BLaER1 treated with 17β-estradiol and CSF1 and Interleukin-3, amounts not matched to agents 10 nM and 100 nM (cell line): ENCODE results near the gene PRC1.
A peak's percentile ranks its signal among the peaks of the same experiment; 100 is the strongest.

Experiments
- H3K27ac ChIP-seq, 11 experiments: shearing (Covaris generic); formaldehyde crosslinking; 2 replicates each; pipeline ENCODE4 v1.8.1; 2022
- H3K27me3 ChIP-seq, 11 experiments: shearing (Covaris generic); formaldehyde crosslinking; 2 replicates each; pipeline ENCODE4 v1.8.1; 2022
- H3K36me3 ChIP-seq, 11 experiments: shearing (Covaris generic); formaldehyde crosslinking; 2 replicates each; pipeline ENCODE4 v1.8.1; 2022
- H3K4me1 ChIP-seq, 10 experiments: shearing (Covaris generic); formaldehyde crosslinking; 2 replicates each; pipeline ENCODE4 v1.8.1; 2022
- H3K4me2 ChIP-seq, 11 experiments: shearing (Covaris generic); formaldehyde crosslinking; 2 replicates each; pipeline ENCODE4 v1.8.1; 2022
- H3K4me3 ChIP-seq, 10 experiments: shearing (Covaris generic); formaldehyde crosslinking; 2 replicates each; pipeline ENCODE4 v1.8.1; 2022
- H3K9ac ChIP-seq, 11 experiments: shearing (Covaris generic); formaldehyde crosslinking; 2 replicates each; pipeline ENCODE4 v1.8.1; 2022
- H3K9me3 ChIP-seq, 11 experiments: shearing (Covaris generic); formaldehyde crosslinking; replicated peaks in 1 of 11; 2 replicates each; pipeline ENCODE4 v1.8.1; 2022
- H4K20me1 ChIP-seq, 11 experiments: shearing (Covaris generic); formaldehyde crosslinking; 2 replicates each; pipeline ENCODE4 v1.8.1; 2022
- Cebpa-rat ChIP-seq, 11 experiments: shearing (Covaris generic); IDR thresholded peaks; 2 replicates each; pipeline ENCODE4 v1.8.1; 2022

The PRC1 gene

GRCh38 chr15:90962021-90962420 lies 32.3 kb downstream of the PRC1 start:
- peaks cover 8 to 38% (median 31%) of the 10 kb centered on the region in 10 experiments; a peak in 18 of 20 replicates for H3K4me1 ChIP-seq
- H3K27me3 ChIP-seq: no peaks in the 10 kb centered on the region
- H3K36me3 ChIP-seq: peaks cover 45 to 86% (median 81%) of the 10 kb centered on the region in 11 experiments
- H3K9me3 ChIP-seq: no peaks in the 10 kb centered on the region
- no peak for TF ChIP-seq Cebpa-rat (IDR thresholded peaks at IDR 0.05)
- no peak overlapping the region for H3K9ac ChIP-seq
- peaks cover 0 to 50% (median 14%) of the 10 kb centered on the region in 11 experiments; a peak in 11 of 22 replicates for H4K20me1 ChIP-seq
- no peak overlapping the region for H3K4me2 ChIP-seq
- H3K27ac ChIP-seq: no peak overlapping the region
- H3K4me3 ChIP-seq: no peak overlapping the region

- Histone ChIP-seq H4K20me1 (peaks cover 0 to 40% (median 14%) of the 10 kb centered on the region in 11 experiments; a peak in 11 of 22 replicates), H3K4me3 (no peak overlapping the region), H3K27me3 (no peaks in the 10 kb centered on the region), H3K4me2 (peak overlapping the region; percentile 23 to 71 (median 53); a peak in 20 of 22 replicates), H3K9ac (peak overlapping the region in 8 of 11 experiments; percentile 20 to 64 (median 40); a peak in 13 of 22 replicates), H3K4me1 (peaks cover 21 to 51% (median 43%) of the 10 kb centered on the region in 10 experiments), H3K27ac (peak overlapping the region in 2 of 11 experiments; percentile 6 to 23; a peak in 1 of 22 replicates), H3K9me3 (no peaks in the 10 kb centered on the region), H3K36me3 (peaks cover 34 to 73% (median 66%) of the 10 kb centered on the region in 11 experiments)
- TF ChIP-seq Cebpa-rat (IDR thresholded peaks at IDR 0.05): no peak
These were observed 33.8 kb downstream of the PRC1 start for GRCh38 chr15:90960298-90961091.

GRCh38 chr15:90959894-90960293 lies 34.4 kb downstream of the PRC1 start:
- Histone ChIP-seq H3K9ac (peak overlapping the region in 4 of 11 experiments; percentile 20 to 41 (median 26); a peak in 5 of 22 replicates), H3K27me3 (no peaks in the 10 kb centered on the region), H3K4me1 (peaks cover 24 to 55% (median 47%) of the 10 kb centered on the region in 10 experiments), H3K4me3 (no peak overlapping the region), H4K20me1 (peaks cover 0 to 40% (median 14%) of the 10 kb centered on the region in 11 experiments; a peak in 11 of 22 replicates), H3K27ac (no peak overlapping the region), H3K36me3 (peaks cover 34 to 67% (median 60%) of the 10 kb centered on the region in 11 experiments), H3K9me3 (no peaks in the 10 kb centered on the region), H3K4me2 (peak overlapping the region in 9 of 11 experiments; percentile 40 to 71 (median 55); a peak in 15 of 22 replicates)
- no peak for TF ChIP-seq Cebpa-rat (IDR thresholded peaks at IDR 0.05)

GRCh38 chr15:90959028-90959595 lies 35.2 kb downstream of the PRC1 start:
- H3K27me3 ChIP-seq: no peaks in the 10 kb centered on the region
- no peak overlapping the region for H3K27ac ChIP-seq
- H3K9ac ChIP-seq: peak overlapping the region in 4 of 11 experiments; percentile 1 to 27 (median 26); a peak in 4 of 22 replicates
- peaks cover 34 to 64% (median 55%) of the 10 kb centered on the region in 11 experiments for H3K36me3 ChIP-seq
- peaks cover 29 to 59% (median 49%) of the 10 kb centered on the region in 10 experiments for H3K4me1 ChIP-seq
- no peak for TF ChIP-seq Cebpa-rat (IDR thresholded peaks at IDR 0.05)
- peaks cover 0 to 40% (median 14%) of the 10 kb centered on the region in 11 experiments; a peak in 11 of 22 replicates for H4K20me1 ChIP-seq
- 0 out of 22 replicates have a peak overlapping the region, but pooled peaks of 1 of the 11 experiments have one; percentile 71 for H3K4me2 ChIP-seq
- no peak overlapping the region for H3K4me3 ChIP-seq
- H3K9me3 ChIP-seq: no peaks in the 10 kb centered on the region

- H3K4me2 ChIP-seq: peak overlapping the region in 3 of 11 experiments; percentile 94 to 96 (median 95); a peak in 2 of 22 replicates
- H3K9me3 ChIP-seq: no peaks in the 10 kb centered on the region
- H3K9ac ChIP-seq: peak overlapping the region in 1 of 11 experiments; percentile 25; a peak in 2 of 22 replicates
- H3K27me3 ChIP-seq: no peaks in the 10 kb centered on the region
- no peak overlapping the region for H3K27ac ChIP-seq
- H4K20me1 ChIP-seq: peaks cover 0 to 40% (median 14%) of the 10 kb centered on the region in 11 experiments; a peak in 11 of 22 replicates
- no peak for TF ChIP-seq Cebpa-rat (IDR thresholded peaks at IDR 0.05)
- H3K4me3 ChIP-seq: no peak overlapping the region
- H3K4me1 ChIP-seq: peaks cover 29 to 63% (median 49%) of the 10 kb centered on the region in 10 experiments
- peaks cover 37 to 64% (median 55%) of the 10 kb centered on the region in 11 experiments for H3K36me3 ChIP-seq
These were observed 36.5 kb downstream of the PRC1 start for GRCh38 chr15:90957791-90958190.

- no peaks in the 10 kb centered on the region for H3K9me3 ChIP-seq
- no peaks in the 10 kb centered on the region for H3K27me3 ChIP-seq
- peak overlapping the region; percentile 84 to 97 (median 95); a peak in 19 of 22 replicates for H3K4me2 ChIP-seq
- peaks cover 39 to 64% (median 55%) of the 10 kb centered on the region in 11 experiments for H3K36me3 ChIP-seq
- peak overlapping the region in 2 of 11 experiments; percentile 94 to 96; a peak in 2 of 22 replicates for H3K27ac ChIP-seq
- TF ChIP-seq Cebpa-rat (IDR thresholded peaks at IDR 0.05): no peak
- H3K4me1 ChIP-seq: peaks cover 29 to 63% (median 49%) of the 10 kb centered on the region in 10 experiments
- H3K4me3 ChIP-seq: peak overlapping the region in 8 of 10 experiments; percentile 43 to 81 (median 70); a peak in 10 of 20 replicates
- H4K20me1 ChIP-seq: peaks cover 0 to 40% (median 13%) of the 10 kb centered on the region in 11 experiments; a peak in 11 of 22 replicates
- peak overlapping the region in 6 of 11 experiments; percentile 11 to 96 (median 91); a peak in 10 of 22 replicates for H3K9ac ChIP-seq
These were observed 37.1 kb downstream of the PRC1 start for GRCh38 chr15:90957031-90957790.

- H3K27me3 ChIP-seq: no peaks in the 10 kb centered on the region
- H3K4me2 ChIP-seq: peak overlapping the region; percentile 84 to 97 (median 95)
- H3K9me3 ChIP-seq: no peaks in the 10 kb centered on the region
- H4K20me1 ChIP-seq: peaks cover 0 to 37% (median 13%) of the 10 kb centered on the region in 11 experiments; a peak in 11 of 22 replicates
- H3K36me3 ChIP-seq: peaks cover 39 to 64% (median 55%) of the 10 kb centered on the region in 11 experiments
- peak overlapping the region; percentile 61 to 96 (median 91); a peak in 21 of 22 replicates for H3K9ac ChIP-seq
- no peak for TF ChIP-seq Cebpa-rat (IDR thresholded peaks at IDR 0.05)
- peak overlapping the region in 9 of 11 experiments; percentile 94 to 99 (median 97); a peak in 15 of 22 replicates for H3K27ac ChIP-seq
- H3K4me1 ChIP-seq: peaks cover 29 to 62% (median 48%) of the 10 kb centered on the region in 10 experiments
- H3K4me3 ChIP-seq: peak overlapping the region; percentile 43 to 81 (median 72)
These were observed 37.9 kb downstream of the PRC1 start for GRCh38 chr15:90956274-90957030.
